ENCODE measurements around the gene ASGR1.

ASGR1 gene

GRCh38 chr17:7217113-7217987, 38.2 kb upstream of the ASGR1 start:
- peak overlapping the region; percentile 73 for H3K4me3 ChIP-seq (ENCODE audit: low read depth, low read length)
- DNase-seq (ENCODE audit: low read depth) = no peak

DNA sequence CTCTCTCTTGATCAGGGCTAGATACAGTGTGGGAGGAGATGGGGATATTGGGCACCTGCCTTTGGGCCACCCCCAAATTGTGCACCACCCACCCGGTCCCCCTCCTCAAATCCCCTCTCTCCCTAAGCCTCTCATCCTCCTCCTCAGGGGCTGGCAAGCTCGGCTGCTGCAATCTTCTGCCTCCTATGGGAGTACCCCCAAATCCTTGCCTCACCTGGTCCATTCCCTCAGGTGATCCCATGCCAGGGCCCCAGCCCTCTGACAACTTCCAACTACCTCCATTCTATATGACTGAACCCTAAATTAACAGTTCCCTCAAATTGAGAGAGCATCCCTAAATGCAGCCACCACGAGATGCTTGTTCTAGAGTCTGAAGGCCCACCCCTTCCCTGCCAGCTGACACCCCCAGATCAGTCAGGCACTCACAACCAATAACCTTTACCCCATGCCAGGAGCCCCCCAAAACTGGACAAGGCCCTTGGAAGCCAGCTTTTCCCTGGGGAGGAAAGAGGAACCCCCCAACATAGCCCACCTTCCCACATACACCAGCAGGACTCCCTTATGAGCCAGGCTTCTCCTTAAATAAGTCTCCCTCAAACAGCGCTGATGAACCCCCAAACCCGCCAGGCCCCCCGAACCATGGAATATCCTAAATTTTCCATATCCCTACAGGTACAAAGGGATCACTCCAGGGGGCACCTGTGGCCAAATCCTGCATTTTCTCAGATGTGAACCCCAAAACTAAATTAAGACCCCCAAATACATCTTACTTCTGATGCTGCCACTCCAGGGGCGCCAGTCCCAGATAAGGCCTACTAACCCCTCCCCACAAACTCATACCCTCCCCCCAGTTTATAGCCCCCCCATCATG, 37.3 kb upstream of the ASGR1 start:
- H3K4me3 ChIP-seq (ENCODE audit: low read depth, low read length) = peak overlapping the region; percentile 73
- DNase-seq (ENCODE audit: low read depth) = no peak

DNA sequence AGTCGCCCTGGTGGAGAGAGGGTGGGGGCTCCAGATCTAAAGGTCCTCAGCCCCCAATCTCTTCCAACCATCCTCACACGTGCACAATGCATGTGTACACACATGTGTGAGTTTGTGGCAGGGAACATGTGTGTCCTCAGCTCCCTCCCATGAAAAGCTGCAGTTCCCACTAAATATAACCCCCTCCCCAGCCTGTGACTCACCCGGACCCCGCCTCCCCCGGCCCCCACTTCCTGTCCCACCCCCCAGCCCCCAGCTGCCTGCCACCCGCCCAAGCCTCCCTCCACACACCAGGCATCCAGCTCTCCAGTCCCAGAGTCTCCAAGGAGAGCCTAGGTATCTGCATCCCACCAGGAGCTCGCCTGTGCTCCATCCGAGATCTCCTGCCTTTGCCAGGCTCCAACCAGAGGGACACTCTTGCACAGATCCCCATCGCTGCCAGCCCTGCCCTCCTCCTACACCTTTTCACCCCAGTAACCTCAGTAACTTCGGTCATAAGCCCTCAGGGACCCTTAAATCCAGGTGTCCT, 36.5 kb upstream of the ASGR1 start:
- no peak for DNase-seq (ENCODE audit: low read depth)
- peak overlapping the region; percentile 73 for H3K4me3 ChIP-seq (ENCODE audit: low read depth, low read length)

- DNase-seq (ENCODE audit: low read depth) = no peak
- peak overlapping the region; percentile 73 for H3K4me3 ChIP-seq (ENCODE audit: low read depth, low read length)
These were observed 36.0 kb upstream of the ASGR1 start for GRCh38 chr17:7215136-7215638.

DNA sequence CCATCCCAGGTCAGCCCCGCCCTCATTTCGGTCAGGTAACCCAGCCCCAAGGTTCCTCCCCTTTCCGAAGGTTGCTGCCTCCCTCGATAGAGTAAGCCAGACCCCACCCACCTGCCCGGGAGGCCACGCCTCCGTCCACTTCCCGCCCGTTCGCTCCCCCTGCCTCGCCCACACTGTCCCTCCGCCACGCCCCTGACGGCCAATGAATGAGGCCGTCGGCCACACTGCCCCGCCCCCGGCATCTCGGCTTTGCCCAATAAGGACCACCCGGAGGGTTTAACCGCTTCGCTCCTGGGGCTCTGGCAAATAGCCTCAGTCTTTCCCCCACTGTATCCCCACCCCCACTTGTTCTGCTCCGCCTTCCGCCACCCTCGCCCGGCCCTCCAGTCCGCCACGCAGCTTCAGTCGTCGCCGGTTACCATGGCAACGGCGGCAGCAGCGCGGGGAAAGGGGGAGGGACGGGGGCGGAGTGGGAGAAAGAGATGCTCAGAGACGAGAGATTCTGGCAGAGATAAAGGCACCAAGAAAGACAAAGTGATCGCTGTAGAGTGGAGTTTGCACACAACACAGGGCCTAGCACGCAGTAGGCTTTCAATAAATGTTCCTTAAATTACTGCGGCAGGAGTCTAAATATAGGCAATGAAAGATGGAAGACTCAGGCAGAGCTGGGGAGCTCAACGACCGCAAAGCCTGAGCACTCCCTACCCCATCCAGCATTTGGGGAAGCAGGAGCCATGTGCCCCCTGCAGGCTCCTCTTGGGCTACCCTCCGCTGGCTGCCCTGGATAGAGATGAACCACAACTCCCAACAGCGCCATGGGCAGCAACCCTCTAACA, 35.3 kb upstream of the ASGR1 start:
- peak; percentile 89 for DNase-seq (ENCODE audit: low read depth)
- peak overlapping the region; percentile 73 for H3K4me3 ChIP-seq (ENCODE audit: low read depth, low read length)

DNA sequence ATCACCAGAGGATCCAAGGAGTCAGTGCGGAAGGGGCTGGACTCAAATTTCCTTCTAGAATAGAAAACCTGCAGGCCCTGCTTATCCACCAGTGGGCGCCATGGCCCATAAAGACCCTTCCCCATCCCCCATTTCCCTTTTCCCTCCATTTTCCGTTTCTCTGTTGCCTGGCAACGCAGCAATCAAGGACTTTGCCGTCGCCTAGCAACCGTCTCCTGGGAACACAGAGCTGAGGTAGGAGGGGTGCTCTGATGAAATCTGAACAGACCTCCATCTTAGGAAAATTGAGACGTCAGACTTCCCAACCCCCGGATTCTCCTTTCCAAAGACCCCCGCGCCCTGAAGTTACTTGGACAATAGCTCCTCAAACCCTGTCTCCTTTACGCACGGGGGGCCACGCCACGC, 34.7 kb upstream of the ASGR1 start:
- peak overlapping the region; percentile 73 for H3K4me3 ChIP-seq (ENCODE audit: low read depth, low read length)
- DNase-seq (ENCODE audit: low read depth) = no peak

DNA sequence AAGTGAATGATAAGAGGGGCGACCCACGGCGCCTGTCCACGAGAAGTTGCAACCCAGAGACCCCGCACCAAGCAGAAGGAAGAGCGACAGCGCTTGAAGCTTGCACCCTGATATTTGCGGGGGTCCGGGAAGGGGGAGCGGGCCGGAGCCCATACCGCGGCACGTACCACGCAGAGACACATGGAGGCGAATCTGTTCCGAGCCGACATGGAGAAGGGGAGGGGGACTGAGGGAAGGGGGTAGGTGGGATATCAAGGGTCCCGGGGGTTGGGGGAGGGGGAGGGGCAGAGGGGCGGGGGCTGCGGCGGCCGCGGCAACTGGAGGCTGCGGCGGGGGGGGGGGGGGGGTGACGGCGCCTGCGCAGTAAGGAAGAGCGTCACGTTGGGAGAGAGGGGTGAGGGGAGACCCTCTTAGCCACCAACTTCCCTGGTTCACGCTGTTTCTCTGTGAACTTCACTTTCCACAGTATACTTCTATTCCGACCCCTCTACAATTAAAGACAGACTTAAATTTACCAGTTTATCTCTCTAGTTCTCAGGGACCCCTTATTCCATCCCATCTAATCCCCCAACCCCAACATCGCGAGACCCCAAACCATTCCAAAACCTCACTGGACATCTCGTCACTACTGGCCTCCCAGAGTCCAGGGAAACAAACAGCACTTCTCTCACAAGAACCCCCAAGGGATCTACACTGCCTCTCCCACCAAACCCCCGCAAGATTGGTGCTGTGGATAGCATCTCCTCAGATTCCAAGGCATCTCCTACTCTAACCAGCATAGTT, 32.5 kb upstream of the ASGR1 start:
- H3K4me3 ChIP-seq (ENCODE audit: low read depth, low read length) = peak overlapping the region; percentile 31
- DNase-seq (ENCODE audit: low read depth) = no peak

GRCh38 chr17:7208754-7209460, 29.7 kb upstream of the ASGR1 start:
- H3K4me3 ChIP-seq (ENCODE audit: low read depth, low read length) = no peak overlapping the region
- no peak for DNase-seq (ENCODE audit: low read depth)

DNA sequence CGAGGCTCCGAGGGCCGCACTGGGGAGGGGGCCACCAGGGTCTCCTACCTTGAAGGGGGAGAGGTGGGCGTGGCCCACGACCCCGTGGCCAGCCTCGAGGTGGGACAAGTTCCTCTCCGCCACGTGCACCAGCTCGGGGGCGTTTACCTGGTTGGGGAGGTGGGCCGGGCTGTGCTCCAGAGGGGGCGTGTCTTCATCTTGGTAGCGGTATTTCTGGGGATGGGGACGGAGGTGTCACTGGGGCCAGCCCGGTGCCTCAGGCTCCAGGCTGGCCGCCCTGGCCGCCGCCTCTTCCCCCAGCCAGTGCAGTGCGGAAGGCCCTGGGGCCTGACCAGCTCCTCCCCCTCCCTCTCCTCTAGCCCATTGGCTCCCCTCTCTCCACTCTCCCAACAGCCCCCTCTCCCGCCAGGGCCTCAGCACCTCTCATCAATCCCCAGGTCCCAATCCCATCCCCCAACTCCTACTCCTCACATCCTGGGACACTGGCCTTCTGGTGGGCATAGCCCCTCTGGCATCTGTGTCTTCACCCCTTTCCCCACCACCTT, 28.9 kb upstream of the ASGR1 start:
- H3K4me3 ChIP-seq (ENCODE audit: low read depth, low read length) = no peak overlapping the region
- DNase-seq (ENCODE audit: low read depth) = no peak

DNA sequence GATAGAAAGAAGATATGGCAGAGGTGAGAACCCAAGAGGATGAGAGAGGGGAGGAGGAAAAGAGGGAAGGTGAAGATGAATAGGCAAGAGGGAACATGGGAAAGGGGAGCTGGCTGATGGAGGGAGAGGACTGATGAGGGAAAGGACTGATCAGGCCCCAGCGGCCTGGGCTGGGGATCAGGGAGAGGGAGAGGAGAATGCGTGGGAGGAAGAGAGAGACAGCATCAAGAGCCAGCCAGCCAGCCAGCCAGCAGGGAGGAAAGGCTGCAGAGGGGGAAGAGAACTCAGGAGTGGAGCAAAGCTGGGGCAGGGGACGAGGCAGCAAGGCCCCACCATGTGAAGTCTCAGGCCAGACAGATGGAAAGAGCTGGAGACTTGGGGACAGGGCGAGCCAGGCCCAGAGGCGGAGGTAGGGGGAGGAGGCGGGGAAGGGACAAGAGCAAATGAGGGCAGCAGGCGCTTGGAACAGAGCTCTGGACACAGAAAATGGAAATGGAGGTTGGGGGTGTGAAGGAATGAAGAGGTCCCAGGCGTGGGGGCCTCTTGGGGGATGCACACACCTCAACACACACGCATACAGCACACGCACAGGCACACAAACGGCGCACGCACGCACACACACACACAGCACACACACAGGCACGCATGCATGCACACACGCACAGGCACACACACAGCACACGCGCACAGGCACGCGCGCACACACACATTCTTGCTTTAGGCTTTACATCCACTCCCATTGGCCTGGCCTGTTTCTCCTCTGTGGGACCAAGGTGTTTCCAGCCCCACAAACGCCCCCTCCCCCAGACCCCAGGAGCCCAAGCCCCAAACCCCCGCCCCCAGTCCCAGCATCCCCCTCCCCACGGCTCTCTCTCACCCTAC, 28.2 kb upstream of the ASGR1 start:
- H3K4me3 ChIP-seq (ENCODE audit: low read depth, low read length) = peak overlapping the region; percentile 9
- no peak for DNase-seq (ENCODE audit: low read depth)

- peak overlapping the region; percentile 47 for H3K4me3 ChIP-seq (ENCODE audit: low read depth, low read length)
- DNase-seq (ENCODE audit: low read depth) = no peak
These were observed 26.4 kb upstream of the ASGR1 start for GRCh38 chr17:7205561-7205960.

DNA sequence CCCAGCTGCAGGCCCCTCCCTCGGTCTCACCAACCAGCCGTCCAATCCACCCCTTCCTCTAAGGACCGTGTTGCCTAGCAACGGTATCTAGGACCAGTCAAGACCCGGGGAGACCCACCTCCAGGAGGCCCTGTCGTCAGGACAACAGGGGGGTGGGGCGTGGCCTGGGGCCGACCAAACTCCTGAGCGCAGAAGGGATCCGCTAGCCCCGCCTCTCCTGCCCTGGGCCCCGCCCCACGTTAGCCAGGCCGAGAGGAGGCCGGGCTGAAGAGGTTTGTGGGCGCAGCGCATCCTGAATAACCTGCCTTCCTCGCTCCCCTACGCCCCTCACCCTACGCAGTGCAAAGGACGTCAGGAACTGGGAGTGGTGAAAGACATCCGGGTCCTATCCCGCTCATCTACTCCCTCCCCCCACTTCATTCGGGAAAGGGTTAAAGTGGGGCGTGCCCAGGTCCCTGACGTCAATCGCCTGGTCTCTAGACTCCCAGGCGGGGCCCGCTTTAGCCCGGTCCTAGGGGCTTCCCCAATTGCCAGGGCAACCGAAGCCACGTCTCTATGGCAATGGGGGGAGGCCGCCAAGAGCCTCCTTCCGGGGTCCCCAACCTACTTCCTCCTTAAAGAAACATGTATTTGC, 25.8 kb upstream of the ASGR1 start:
- peak; percentile 62 for DNase-seq (ENCODE audit: low read depth)
- H3K4me3 ChIP-seq (ENCODE audit: low read depth, low read length) = peak overlapping the region; percentile 47

DNA sequence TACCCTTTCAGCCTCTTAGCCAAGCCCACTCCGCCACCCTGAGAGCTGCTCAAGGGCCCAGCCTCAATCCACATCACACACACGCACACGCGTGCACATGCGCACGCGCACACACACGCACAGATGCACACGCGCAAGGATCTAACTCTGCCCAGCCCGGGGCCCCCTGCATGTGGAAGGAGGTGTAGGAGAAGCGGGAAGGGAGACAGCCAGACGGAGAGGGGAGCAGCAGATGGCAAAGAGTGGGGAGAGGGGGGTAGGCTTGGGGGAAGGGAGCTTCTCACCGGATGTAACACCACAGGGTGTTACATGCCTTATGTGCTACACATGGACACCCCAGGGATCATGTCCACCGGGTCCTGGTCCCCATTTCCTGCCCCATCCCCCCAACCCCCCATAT, 25.2 kb upstream of the ASGR1 start:
- peak overlapping the region; percentile 47 for H3K4me3 ChIP-seq (ENCODE audit: low read depth, low read length)
- DNase-seq (ENCODE audit: low read depth) = no peak

DNA sequence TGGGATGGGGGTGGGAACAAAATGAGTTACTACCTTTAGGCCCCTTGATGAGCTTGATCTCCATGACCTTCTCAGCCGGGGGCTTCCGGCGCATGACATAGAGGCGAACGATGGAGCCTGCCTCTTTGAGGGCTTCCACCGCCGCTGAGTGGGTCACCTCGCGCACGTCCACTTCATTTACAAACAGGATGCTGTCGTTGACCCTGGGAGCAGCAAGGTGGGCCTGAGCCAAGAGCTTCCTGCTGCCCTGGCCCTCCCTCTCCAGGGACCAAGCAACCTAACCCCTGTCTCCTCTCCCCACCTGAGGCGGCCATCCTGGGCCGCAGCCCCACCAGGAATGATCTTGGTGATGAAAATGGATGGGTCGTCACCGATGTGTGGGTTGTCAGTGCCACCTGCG, 24.2 kb upstream of the ASGR1 start:
- DNase-seq (ENCODE audit: low read depth) = no peak
- no peak overlapping the region for H3K4me3 ChIP-seq (ENCODE audit: low read depth, low read length)

DNA sequence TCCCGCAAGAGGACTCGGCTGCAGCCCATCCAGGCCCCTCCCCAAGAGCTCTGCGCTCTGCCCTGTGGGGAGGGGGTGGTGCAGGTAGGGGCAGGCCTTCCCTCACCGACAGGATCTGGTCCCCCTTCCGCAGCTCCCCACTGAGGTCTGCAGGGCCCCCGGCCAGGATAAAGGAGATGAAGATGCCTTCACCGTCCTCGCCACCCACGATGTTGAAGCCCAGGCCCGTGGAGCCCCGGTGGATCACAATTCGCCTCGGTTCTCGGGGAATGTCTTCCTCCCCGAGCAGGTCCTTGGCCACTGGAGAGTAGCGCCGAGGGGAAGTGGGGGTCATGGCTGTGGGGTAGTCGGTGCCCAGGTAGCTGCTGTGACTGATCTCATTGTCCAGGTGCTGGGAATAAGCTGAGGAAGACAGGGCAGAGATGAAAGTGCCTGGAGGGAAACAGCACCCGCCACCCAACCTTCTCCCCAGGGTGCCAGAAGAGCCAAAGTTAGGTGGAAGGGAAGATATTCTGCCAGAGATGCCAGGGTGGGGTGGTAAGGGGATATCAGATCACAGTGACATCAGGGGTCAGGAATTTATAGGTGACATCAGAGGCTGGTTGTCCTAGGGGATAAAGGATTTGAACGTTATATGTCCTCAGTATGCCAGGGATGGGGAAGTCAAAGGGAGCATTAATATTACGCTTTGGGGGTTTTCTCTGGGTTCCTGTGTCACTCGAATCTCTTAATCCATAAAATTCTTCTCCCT, 17.7 kb upstream of the ASGR1 start:
- H3K4me3 ChIP-seq (ENCODE audit: low read depth, low read length) = no peak overlapping the region
- DNase-seq (ENCODE audit: low read depth) = no peak

DNA sequence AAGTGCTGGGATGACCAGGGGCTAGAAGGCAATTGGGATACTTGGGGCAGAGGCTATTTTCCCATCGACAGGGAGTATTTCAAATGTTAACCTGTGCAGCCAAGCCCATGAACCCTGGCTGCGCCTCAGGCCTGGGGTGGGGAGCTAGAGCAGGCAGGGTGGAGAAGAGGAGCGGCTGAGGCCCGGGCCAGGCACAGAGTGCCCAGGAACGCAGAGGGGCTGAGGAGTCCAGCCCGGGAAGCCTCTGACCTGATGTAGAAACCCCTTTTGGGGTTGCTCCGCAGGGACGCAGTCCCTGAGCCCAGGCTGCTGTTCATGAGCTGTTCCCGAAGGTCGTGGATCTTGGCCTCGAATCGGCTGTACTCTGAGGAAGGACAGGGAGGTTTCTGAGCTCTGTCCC, 16.8 kb upstream of the ASGR1 start:
- no peak overlapping the region for H3K4me3 ChIP-seq (ENCODE audit: low read depth, low read length)
- no peak for DNase-seq (ENCODE audit: low read depth)

All from skeletal muscle cell (primary cell).